ENCODE results near the gene CTNNA2. TPM values are rescaled to one million over a fixed set of nuclear protein-coding genes. Genes with fewer than 3 reads are reported as not detected.
"Not testable (repeated sequence)": the region's sequence is repeated elsewhere in the genome, so short reads cannot be mapped to it uniquely, and the experiment has no call there.

The CTNNA2 gene
- total and polyA plus RNA-seq, 2 of the 8 experiments (the other 6 are each of a cell fraction or from before 2014, with no cell fraction given), result 3.9 to 9.0 TPM

GRCh38 chr2:80146757-80147156 lies 633.9 kb downstream of the CTNNA2 start:
- WGBS, 2 experiments (ENCODE audit: extremely low coverage in 1 of 2, insufficient coverage in 1 of 2, insufficient read length in 1 of 2, insufficient replicate concordance in 2 of 2, low coverage in 1 of 2, low lambda C conversion rate in 2 of 2, missing lambda C conversion rate in 1 of 2), result 92% methylated on average over 4 of the region's 5 CpGs; no CpG with 5 or more reads in 1 of the 2 experiments
- H3K36me3 ChIP-seq (ENCODE audit: control insufficient read depth in 2 of 4, insufficient read depth in 4 of 4, low read length in 3 of 4); H3K18ac ChIP-seq (ENCODE audit: extremely low read depth, low read length); H4K8ac ChIP-seq (ENCODE audit: extremely low read depth, insufficient read depth, low read length); H2BK120ac ChIP-seq (replicated peaks; ENCODE audit: low read depth, low read length); H3K23me2 ChIP-seq (ENCODE audit: low read depth, low read length); FAIRE-seq; H2BK12ac ChIP-seq (ENCODE audit: low read depth, low read length); H4K91ac ChIP-seq (replicated peaks; ENCODE audit: insufficient read length, low read length); H3K27ac ChIP-seq (ENCODE audit: low read depth, low read length); H3K4me3 ChIP-seq (ENCODE audit: extremely low read depth in 1 of 4, insufficient read depth in 2 of 4, low read depth in 3 of 4, low read length in 4 of 4); H3K56ac ChIP-seq (replicated peaks; ENCODE audit: insufficient read length, low read depth, low read length); H3K9ac ChIP-seq (replicated peaks in 1 of 4; ENCODE audit: extremely low read depth in 1 of 4, low read depth in 3 of 4, low read length in 3 of 4); H2BK20ac ChIP-seq (ENCODE audit: low read length); POLR2A ChIA-PET (ENCODE audit: partially characterized antibody); H4K20me1 ChIP-seq (replicated peaks in 1 of 2; ENCODE audit: control insufficient read depth in 1 of 2, insufficient read depth in 2 of 2, low read length in 2 of 2); H3K4me1 ChIP-seq (replicated peaks in 1 of 4; ENCODE audit: control insufficient read depth in 3 of 4, insufficient read depth in 4 of 4, low read length in 3 of 4); H3K79me1 ChIP-seq (ENCODE audit: low read depth, low read length); H2BK15ac ChIP-seq (ENCODE audit: low read length); H3K4ac ChIP-seq (replicated peaks; ENCODE audit: insufficient read length, low read depth, low read length); H3K79me2 ChIP-seq (ENCODE audit: control insufficient read depth in 1 of 2, insufficient read depth in 2 of 2, low read length in 2 of 2); H3K14ac ChIP-seq (ENCODE audit: insufficient read length); H3K9me3 ChIP-seq (ENCODE audit: insufficient read depth in 2 of 2, low read depth in 1 of 2, low read length in 1 of 2); DNase-seq (ENCODE audit: low read depth in 1 of 2, low spot score in 2 of 2); H2BK5ac ChIP-seq (ENCODE audit: low read depth, low read length); H4K5ac ChIP-seq (ENCODE audit: insufficient read length, low read depth, low read length); H3K23ac ChIP-seq (ENCODE audit: insufficient read length); H2AK5ac ChIP-seq (ENCODE audit: low read depth, low read length); H3K27me3 ChIP-seq (replicated peaks in 1 of 4; ENCODE audit: control insufficient read depth in 3 of 4, extremely low read depth in 1 of 4, insufficient read depth in 3 of 4, low read length in 3 of 4); H2AFZ ChIP-seq (ENCODE audit: low read length); H3K4me2 ChIP-seq (ENCODE audit: insufficient read depth in 1 of 2, low read depth in 2 of 2, low read length in 2 of 2): not testable (repeated sequence)
- CTCF ChIA-PET (ENCODE audit: partially characterized antibody), result interaction anchor here (1.2 kb wide), 1 partner anchor 92 kb away, joined by 3 read pairs; no protein-coding TSS in a partner anchor

All from H1 (cell line).